NCI-H187 (cell line): ENCODE results near the gene ATP2A2.
"Not testable (repeated sequence)": the region's sequence is repeated elsewhere in the genome, so short reads cannot be mapped to it uniquely, and the experiment has no call there.

Experiments
- DNase-seq, 2 experiments: peaks; one replicate each; lab custom pipeline; 2025; lab: John Stamatoyannopoulos, UW

The ATP2A2 gene

GRCh38 chr12:110370732-110371231 is 89.7 kb downstream of the ATP2A2 start:
- DNase-seq, result peak in 1 of 2 experiments; percentile 34

GRCh38 chr12:110371408-110372055 is 90.5 kb downstream of the ATP2A2 start:
- peak; percentile 73 to 89 for DNase-seq

- no peak for DNase-seq
These were observed 91.0 kb downstream of the ATP2A2 start for GRCh38 chr12:110372056-110372425.

- no peak for DNase-seq
These were observed 92.0 kb downstream of the ATP2A2 start for GRCh38 chr12:110373025-110373424.

- no peak for DNase-seq
These were observed 92.4 kb downstream of the ATP2A2 start for GRCh38 chr12:110373425-110373824.

GRCh38 chr12:110373962-110374611 is 93.0 kb downstream of the ATP2A2 start:
- no peak for DNase-seq

- DNase-seq, result not testable (repeated sequence)
These were observed 97.2 kb downstream of the ATP2A2 start for GRCh38 chr12:110378131-110378790.

GRCh38 chr12:110379197-110379596 is 98.2 kb downstream of the ATP2A2 start:
- no peak for DNase-seq

- DNase-seq, result no peak
These were observed 98.6 kb downstream of the ATP2A2 start for GRCh38 chr12:110379631-110380030.

- no peak for DNase-seq
These were observed 101.6 kb downstream of the ATP2A2 start for GRCh38 chr12:110382683-110383082.
